GM18861 (cell line): ENCODE measurements around the gene LAMC1.
A peak's percentile ranks its signal among the peaks of the same experiment; 100 is the strongest.
"Not testable (repeated sequence)": the region's sequence is repeated elsewhere in the genome, so short reads cannot be mapped to it uniquely, and the experiment has no call there.

Experiments used
- ATAC-seq: cut with Tn5 transposase; IDR thresholded peaks from one replicate; pipeline ENCODE4 v1.9.1; 2021; ENCODE audit not compliant: unreplicated experiment

The LAMC1 gene

DNA sequence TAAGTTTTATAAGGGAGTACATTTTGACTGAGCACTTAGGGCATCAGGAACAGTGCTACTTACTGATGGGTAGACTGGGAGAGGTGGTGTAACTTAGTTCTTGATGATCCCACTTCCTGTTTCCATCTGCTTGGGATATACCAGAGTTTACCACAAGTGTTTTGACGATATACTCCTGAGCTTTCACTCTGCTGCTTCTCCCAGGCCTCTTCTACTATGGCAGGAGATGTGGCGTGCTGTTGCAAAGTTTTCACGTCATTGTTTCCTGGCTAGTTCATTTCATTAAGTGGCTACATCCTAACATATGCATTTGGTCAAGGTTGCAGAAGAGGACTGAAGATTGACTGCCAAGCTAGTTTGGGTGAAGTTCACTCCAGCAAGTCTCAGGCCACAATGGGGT lies 121.5 kb downstream of the LAMC1 start:
- ATAC-seq, result no peak

DNA sequence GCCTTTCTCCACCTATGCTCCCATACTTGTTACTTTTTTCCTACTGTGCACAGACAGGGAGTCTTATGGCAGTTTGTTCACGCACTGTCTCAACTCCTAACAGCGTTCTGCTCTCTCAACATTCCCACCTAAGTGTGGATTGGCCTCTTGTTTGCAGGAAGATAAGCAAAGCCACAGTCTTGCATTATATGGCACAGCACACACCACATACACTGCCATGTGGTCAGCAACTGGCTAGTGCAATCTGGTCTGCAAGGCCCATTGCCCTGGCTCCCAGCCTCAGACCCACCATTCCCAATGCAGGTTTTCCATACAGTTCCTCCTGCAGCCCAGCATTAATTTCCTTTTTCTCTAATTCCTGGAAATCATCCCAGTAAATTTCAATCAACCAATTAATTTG lies 124.5 kb downstream of the LAMC1 start:
- ATAC-seq, result no peak

DNA sequence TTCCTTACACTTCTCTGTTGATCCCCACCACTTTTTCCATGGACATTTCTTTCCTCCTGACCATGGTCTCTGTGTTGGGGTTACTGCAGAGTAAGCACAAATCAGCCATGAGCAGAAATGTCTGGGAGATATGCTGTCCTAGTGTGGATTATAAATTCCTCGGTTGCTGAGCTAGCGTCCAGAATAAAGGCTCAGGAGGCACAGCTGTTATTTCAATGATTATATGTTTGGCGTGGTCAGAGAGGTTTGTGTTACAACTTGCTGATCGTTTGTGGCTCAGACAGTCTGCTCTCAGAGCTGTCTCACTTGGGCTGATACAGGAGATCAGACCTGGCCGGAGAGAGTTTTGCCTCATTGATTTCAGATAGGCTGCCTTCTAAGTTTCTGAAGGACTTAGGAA lies 125.4 kb downstream of the LAMC1 start:
- ATAC-seq, result no peak

DNA sequence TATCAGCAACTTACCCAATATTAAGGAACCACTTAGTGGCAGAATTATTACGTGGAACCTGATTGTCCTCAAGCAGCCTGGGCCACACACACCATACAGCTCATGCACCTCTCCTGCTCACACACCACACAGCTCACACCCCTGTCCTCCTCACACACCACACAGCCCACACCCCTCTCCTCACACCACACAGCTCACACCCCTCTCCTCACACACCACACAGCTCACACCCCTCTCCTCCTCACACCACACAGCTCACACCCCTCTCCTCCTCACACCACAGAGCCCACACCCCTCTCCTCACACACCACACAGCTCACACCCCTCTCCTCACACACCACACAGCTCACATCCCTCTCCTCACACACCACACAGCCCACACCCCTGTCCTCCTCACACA lies 126.1 kb downstream of the LAMC1 start:
- ATAC-seq, result no peak

DNA sequence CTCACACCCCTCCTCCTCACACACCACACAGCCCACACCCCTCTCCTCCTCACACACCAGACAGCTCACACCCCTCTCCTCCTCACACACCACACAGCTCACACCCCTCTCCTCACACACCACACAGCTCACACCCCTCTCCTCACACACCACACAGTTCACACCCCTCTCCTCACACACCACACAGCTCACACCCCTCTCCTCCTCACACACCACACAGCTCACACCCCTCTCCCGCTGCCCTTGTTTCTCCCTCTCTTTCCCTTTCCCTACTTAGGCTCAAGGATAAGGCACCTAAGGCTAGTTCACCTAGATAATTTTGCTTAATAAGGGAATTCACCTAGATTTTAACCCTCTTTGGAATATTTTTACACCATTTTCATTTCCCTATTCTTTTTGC lies 126.8 kb downstream of the LAMC1 start:
- not testable (repeated sequence) for ATAC-seq

DNA sequence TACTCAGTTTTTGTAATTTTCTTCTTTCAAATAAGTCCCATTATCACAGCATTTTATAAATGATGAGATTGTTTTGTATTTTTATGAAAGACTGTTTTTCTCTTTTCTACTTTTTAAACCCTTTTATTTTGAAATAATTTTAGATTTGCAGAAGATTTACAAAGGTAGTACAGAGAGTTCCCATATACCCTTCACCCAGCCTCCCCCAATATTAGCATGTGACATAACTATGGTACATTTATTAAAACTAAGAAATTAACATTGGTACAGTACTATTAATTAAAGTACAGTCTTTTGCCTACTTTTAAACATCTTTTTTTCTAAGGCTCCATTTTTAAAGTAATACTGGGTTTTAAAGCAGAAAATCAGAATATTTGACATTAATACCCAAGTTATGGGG lies 127.2 kb downstream of the LAMC1 start:
- ATAC-seq, result no peak

DNA sequence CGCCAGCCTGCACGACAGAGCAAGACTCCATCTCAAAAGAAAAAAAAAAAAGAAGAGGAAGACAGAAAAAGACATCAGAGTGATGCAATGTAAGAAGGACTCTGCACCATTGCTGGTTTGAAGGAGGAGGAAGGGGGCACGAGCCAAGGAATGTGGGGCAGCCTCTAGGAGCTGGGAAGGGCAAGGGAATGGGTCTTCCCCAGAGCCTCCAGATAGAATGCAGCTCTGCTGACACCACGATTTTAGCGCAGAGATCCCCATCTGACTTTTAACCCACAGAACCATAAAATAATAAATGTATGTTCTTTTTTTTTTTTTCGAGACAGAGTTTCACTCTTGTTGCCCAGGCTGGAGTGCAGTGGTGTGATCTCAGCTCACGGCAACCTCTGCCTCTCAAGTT lies 129.0 kb downstream of the LAMC1 start:
- ATAC-seq, result no peak

DNA sequence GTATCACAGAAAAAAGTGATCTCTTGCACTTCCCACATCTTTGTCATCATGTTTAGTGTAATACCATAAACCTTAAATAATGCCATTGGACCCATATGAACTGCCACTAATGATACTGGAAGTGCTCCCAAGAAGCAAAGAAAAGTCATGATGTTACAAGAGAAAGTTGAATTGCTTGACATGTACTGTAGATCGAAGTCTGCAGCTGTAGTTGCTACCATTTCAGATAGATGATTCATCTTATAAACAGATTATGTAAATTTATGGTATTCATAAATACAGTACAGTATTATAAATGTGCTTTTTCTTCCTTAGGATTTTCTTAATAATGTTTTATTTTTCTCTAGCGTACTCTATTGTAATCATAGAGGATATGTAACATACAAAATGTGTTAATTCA lies 132.7 kb downstream of the LAMC1 start:
- no peak for ATAC-seq

DNA sequence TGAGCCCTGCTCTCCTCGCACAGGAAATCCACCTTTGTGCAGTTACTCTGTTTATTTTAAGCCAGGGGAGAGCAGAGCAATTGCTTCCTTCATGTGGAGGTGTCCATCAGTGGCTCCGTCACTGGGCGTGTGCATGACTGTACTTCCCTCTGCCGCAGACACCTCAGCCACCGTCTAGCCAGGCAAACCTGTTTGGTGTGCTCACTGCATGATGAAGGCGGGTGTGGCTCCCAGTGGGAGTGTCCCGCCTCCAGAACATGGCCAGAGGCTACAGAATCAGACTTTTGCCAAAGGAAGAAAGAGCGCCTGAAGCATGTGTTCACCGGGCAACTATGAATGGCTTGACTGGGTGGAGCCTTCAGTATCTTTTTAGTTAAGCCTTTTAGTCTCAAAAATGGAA lies 136.7 kb downstream of the LAMC1 start:
- ATAC-seq, result no peak

DNA sequence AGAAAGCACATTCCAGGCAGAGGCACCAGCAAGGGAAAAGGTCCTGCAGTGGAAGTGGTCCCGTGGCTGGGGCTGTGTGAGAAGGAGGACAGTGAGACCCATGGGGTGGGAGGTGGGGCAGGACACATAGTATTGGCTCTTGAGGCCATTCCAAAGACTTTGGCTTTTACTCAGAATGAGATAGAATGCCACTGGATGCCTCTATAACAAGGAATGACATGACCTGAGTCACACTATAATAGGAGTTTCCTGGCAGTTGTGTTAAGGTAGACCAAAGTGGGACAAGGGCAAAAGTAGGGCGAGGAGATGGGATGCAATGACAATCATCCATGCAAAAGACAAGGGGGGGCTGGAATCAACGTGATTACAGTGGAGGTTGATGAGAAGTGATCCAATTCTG lies 138.2 kb downstream of the LAMC1 start:
- ATAC-seq, result no peak

DNA sequence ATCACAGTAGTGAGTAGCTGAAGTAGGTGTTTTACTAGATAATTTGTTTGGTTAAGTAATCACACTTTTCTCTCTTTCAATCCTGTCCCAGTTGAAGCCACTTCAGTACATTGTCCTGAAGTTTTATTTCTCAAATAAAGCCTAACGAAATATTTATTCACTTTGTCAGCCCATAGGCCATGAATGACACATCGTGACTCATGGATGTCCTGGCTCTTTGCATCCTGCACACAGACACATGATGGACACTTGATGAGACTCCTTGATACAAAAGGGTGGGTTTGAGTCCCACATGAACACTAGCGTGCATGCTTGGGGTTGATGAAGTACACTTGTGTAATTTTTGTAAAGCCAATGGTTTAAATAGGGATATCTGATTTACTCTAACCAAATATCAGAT lies 140.1 kb downstream of the LAMC1 start:
- ATAC-seq, result no peak

DNA sequence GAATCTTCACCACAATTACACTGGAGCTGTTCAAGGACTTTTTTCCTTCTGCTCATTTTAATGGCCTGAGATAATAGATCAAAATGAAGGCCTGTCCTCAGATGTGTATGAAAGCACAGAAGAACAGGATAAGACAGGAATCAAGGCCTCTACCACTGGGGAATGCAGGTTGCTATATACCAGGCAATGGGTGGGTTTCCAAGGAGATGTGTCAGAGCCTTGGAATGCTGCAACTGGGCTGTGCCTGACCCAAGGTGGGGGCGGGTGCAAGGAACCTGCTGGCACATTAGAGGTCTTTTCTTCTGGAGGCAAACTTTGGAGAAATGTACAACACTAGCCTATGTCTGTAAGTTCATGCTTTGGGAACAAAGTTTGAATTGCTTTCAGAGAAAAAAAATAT lies 141.1 kb downstream of the LAMC1 start:
- no peak for ATAC-seq

DNA sequence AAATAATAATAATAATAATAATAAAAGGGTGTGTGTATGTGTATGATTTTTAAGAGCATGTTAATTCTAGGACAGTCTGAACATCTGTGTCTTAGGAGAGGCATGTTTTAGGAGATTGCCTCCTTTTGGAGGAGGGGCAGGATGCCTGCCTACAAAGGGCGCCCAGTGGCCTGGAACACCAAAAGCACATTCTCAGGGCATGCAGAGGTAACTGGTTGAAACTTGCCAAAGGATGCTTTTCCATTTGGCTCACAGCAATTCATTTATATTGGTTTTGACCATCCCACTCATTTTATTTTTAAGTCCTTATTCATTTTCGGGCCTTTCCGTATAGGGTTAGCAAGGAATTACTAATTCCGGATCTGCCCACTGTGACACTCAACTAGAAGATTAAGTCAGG lies 141.7 kb downstream of the LAMC1 start:
- ATAC-seq, result no peak

DNA sequence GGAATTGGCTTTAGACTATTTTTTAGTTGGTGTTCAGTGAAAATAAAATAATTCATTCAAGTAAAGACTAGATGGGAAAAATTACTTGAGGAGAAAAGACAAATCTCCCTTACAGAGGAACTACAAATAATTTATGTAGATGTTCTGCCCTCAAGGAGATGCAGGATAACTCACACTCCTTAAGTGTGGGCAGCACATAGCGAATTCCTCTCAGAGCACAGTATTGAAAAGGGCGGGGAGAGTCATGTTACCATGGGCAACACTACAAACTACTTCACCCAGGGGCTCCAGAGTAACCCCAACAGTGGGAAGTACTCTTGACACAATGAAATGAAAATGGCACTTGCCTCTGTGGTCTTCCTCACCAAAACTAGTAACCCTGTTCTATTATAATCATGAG lies 142.2 kb downstream of the LAMC1 start:
- no peak for ATAC-seq

DNA sequence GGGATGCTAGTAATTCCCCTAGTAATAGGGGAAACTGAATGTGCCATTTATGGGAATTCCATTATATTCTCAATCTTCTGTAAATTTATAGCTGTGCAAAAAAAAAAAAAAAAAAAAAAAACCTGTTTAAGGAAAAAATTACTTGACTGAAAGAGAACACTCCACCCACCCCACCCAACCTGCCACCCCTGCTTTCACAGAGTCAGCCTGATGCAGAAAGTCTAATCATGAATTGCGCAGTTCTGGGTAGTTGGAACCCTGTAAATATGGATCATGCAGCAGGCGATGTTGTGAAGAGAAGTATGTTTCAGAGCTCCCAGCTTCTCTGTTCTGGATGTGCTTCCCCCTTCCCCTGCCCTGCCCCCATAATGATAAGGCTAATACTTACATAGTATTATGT lies 143.2 kb downstream of the LAMC1 start:
- no peak for ATAC-seq

DNA sequence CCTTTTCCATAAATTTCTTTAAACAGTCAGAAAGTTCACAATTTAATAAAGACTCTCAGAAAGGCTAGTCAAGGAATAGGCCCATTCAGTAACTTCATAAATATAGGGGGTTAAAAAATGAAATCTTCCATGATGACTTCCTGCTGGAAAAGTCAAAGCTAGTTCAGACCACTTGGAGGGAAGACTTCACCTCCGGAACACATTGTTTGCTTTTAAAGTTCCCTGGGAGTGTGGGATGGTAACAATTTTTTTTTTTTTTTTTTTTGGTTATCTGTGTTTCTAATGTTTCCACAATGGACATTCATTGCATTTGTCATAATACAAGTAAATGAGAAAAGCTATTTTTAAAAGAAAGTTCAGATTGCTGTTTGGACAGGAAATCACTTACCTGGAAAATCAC lies 144.5 kb downstream of the LAMC1 start:
- ATAC-seq, result no peak

DNA sequence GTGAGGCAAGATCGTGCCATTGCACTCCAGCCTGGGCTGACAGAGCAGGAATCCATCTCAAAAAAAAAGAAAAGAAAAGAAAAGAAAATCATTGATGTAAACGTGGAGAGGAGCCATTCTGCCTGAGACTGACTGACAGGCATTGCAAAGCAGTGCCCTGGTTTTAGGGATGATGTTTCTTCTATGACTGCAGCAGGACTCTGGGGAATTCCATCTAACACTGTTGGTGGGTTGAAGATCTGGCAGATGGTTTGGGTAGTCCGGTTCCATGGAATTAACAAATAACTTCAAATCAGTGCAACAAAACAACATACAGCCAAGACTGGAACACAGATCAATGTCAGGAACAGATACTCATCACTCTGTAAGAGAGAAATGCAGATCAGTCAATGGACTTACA lies 145.1 kb downstream of the LAMC1 start:
- no peak for ATAC-seq

DNA sequence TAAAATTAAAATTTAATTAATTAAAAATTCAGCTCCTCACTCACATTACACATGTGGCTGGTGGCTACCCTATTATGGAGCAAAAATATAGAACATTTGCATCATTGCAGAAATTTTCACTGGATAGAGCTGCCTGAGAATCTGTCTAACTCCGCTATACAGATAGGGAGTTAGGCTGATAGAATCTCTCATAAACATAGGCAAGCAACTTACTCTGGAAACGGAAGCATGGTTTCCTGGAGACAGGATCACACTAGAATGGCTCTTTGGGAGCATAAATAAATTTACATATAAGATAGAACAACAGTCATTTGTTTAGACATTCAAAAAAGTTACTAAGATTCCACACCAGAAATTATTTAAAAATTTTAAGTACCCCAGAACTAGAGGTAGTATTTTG lies 150.6 kb downstream of the LAMC1 start:
- ATAC-seq, result no peak

DNA sequence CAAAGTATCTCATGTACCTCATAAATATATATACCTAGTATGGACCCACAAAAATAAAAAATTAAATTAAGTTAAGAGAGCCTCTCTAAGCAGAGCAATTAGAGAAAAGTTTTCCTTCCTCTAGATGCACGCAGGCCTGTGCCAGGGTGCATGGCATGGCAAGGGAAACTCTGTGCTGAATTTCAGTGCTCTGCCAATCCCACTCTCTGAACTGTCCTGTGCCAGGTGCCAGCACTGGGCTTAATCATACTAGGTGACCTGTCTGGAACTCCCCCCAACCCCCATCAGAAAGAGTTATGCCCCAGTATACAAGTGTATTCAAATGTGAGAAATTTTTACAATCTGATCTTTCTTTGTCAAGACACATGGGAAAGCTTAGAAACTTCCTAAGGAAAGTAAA lies 152.4 kb downstream of the LAMC1 start:
- ATAC-seq, result no peak

DNA sequence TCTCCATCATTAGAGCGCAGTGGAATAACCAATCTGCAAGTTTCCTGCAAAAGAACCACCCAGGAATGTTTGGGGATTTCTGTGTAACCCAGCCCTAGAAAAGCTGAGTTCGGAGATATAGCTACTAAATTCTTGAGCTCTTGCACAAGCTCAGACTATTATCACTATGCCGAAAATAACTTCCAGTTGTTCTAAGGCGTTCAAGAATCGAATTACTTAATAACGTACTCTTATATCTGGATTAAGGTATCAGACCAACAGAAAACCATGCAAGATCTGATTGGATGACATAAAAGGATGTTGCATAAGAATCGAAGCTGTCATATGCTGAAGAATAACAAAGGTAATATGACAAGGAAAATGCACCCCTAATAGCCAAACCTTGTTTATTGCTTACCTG lies 155.3 kb downstream of the LAMC1 start:
- ATAC-seq, result no peak

DNA sequence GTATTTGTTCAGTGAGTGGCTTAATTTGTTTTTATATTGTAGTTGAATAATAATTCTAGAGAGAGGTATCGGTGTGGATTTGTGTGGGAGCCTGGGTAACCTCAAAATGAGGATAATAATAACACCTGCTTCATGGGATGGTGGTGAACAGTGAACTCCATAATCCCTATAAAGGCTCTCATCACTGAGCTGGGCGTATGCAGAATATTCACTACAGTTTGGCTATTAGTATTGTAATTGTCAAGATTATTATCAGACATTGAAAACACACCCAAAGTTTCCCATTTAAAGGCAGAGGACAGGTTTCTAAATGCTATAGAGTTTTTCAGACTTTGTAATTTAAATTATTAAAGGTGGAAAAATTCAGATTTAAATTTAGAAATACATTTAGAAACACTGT lies 155.8 kb downstream of the LAMC1 start:
- no peak for ATAC-seq

DNA sequence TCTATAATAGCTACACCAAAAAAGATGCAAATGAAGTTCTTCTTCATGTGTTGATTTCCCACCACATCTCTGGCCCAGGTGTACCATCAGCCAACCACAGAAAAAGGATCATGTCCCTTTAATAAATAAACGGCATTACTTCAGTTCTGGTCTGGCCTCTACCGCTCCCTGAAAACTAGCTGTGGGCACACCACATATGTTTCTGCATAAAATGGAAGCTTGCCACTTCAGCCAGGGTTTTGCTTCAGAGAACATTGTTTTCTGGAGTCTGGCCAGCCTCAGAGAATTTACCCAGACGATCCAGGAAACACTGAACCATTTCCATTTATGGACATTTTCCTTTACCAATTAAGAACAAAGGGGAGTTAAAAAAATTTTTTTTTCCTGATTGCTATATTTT lies 157.0 kb downstream of the LAMC1 start:
- ATAC-seq, result no peak

DNA sequence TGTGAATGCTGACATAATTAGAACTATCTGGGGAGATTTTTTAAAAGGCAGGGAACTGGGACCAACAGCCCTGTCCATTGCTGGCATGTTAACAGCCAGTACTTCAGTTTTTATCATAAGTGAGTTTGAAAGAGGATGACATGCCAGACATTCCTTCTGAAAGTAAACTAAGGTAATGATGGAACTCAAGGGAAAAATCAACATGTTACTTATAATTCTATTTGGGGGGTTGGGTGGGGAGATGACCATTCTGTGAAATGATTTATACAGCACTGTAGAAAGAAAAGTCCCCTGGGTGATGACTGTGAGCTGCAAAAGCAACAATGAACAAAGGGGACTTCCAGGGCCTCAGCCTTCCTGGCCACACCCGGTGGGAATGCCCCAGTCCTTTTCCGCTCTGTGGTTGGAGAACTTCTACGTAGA lies 157.4 kb downstream of the LAMC1 start:
- ATAC-seq, result peak; percentile 71

DNA sequence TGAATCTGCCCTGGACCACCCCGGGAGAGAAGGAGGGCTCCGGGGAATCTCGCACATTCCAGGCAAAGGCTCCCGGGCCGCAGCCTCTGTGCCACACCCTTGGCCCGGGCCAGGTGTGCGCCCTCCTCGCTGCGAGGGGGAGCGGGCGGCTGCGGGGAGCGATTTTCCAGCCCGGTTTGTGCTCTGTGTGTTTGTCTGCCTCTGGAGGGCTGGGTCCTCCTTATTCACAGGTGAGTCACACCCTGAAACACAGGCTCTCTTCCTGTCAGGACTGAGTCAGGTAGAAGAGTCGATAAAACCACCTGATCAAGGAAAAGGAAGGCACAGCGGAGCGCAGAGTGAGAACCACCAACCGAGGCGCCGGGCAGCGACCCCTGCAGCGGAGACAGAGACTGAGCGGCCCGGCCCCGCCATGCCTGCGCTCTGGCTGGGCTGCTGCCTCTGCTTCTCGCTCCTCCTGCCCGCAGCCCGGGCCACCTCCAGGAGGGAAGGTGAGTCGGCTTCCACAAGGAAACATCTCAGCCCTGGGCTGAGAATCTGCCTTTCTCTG lies 162.8 kb downstream of the LAMC1 start, which contains the start of gene LAMC2:
LAMC2 (plus strand) TSS at position 324 of the 550 bp plus-strand sequence; CDS start at position 413, 89 bp downstream.
- no peak for ATAC-seq
